H1 (cell line): Measurements from ENCODE around the gene THADA. TPM values are rescaled to one million over a fixed set of nuclear protein-coding genes. Genes with fewer than 3 reads are reported as not detected.

ENCODE experiments used
- CTCF ChIA-PET: fragments of 300-600 bp; sonication (Branson Sonifier 250); formaldehyde crosslinking; loops from one replicate; lab custom pipeline; 2021; ENCODE audit not compliant: partially characterized antibody; lab: Charles Lee
- POLR2A ChIA-PET: fragments of 300-600 bp; sonication (Branson Sonifier 250); formaldehyde crosslinking; loops from one replicate; lab custom pipeline; 2021; ENCODE audit warnings: inconsistent platforms; ENCODE audit not compliant: partially characterized antibody; lab: Charles Lee
- DNase-seq, 2 experiments: peaks; one replicate each; pipeline versions ENCODE4 v3.0.0 to v3.0.0-alpha.2; 2010 to 2022; ENCODE audit warnings: low spot score in 2 of 2, low read depth in 1 of 2, mixed read lengths in 1 of 2
- FAIRE-seq: peaks from 2 replicates; lab custom pipeline; 2011; peaks lifted over from hg19 to GRCh38; lab: Jason Lieb, UNC
- H2AFZ ChIP-seq: 2 replicates; pipeline ENCODE4 v1.8.1; 2012; ENCODE audit warnings: low read length, inconsistent platforms
- H2AK5ac ChIP-seq: 2 replicates; pipeline ENCODE4 v1.6.1; 2013; ENCODE audit warnings: low read depth, low read length
- H2BK120ac ChIP-seq: replicated peaks from 2 replicates; pipeline ENCODE3; 2013; ENCODE audit warnings: low read depth, low read length, inconsistent platforms
- H2BK12ac ChIP-seq: 2 replicates; pipeline ENCODE4 v1.6.1; 2013; ENCODE audit warnings: low read depth, low read length
- H2BK15ac ChIP-seq: 2 replicates; pipeline ENCODE4 v1.6.1; 2013; ENCODE audit warnings: low read length
- H2BK20ac ChIP-seq: 2 replicates; pipeline ENCODE4 v1.6.1; 2013; ENCODE audit warnings: low read length
- H2BK5ac ChIP-seq: 2 replicates; pipeline ENCODE4 v1.6.1; 2013; ENCODE audit warnings: low read depth, low read length
- H3K14ac ChIP-seq: 2 replicates; pipeline ENCODE4 v1.6.1; 2013; ENCODE audit warnings: inconsistent platforms; ENCODE audit not compliant: insufficient read length
- H3K18ac ChIP-seq: 2 replicates; pipeline ENCODE4 v1.6.1; 2013; ENCODE audit warnings: low read length; ENCODE audit errors: extremely low read depth
- H3K23ac ChIP-seq: 2 replicates; pipeline ENCODE4 v1.6.1; 2013; ENCODE audit warnings: inconsistent platforms; ENCODE audit not compliant: insufficient read length
- H3K23me2 ChIP-seq: 2 replicates; pipeline ENCODE4 v1.6.1; 2013; ENCODE audit warnings: low read depth, low read length
- H3K27ac ChIP-seq: 2 replicates; pipeline ENCODE4 v1.6.1; 2011; ENCODE audit warnings: low read depth, low read length, inconsistent platforms
- H3K27me3 ChIP-seq, 4 experiments: replicated peaks in 1 of 4; 1 replicate in 1 of 4; 2 replicates in 3 of 4; pipeline versions ENCODE4 v1.6.1 to v1.8.1; 2011 to 2013; ENCODE audit warnings: low read length in 3 of 4, mild to moderate bottlenecking in 3 of 4, inconsistent platforms in 2 of 4, mixed read lengths in 2 of 4, moderate library complexity in 1 of 4; ENCODE audit not compliant: control insufficient read depth in 3 of 4, insufficient read depth in 3 of 4; ENCODE audit errors: extremely low read depth in 1 of 4
- H3K36me3 ChIP-seq, 4 experiments: 2 replicates each; pipeline versions ENCODE4 v1.6.1 to v1.8.1; 2011 to 2013; ENCODE audit warnings: mild to moderate bottlenecking in 4 of 4, low read length in 3 of 4, moderate library complexity in 2 of 4, control low read depth in 1 of 4, inconsistent platforms in 1 of 4; ENCODE audit not compliant: insufficient read depth in 4 of 4, control insufficient read depth in 2 of 4
- H3K4ac ChIP-seq: replicated peaks from 2 replicates; pipeline ENCODE3; 2013; ENCODE audit warnings: low read length, low read depth, mixed read lengths, inconsistent platforms; ENCODE audit not compliant: insufficient read length
- H3K4me1 ChIP-seq, 4 experiments: replicated peaks in 1 of 4; 1 replicate in 1 of 4; 2 replicates in 3 of 4; pipeline versions ENCODE4 v1.6.1 to v1.8.1; 2011 to 2013; ENCODE audit warnings: low read length in 3 of 4, inconsistent platforms in 2 of 4, mixed read lengths in 1 of 4; ENCODE audit not compliant: insufficient read depth in 4 of 4, control insufficient read depth in 3 of 4
- H3K4me2 ChIP-seq, 2 experiments: 2 replicates each; pipeline versions ENCODE4 v1.6.1 to v1.8.1; 2011 to 2013; ENCODE audit warnings: low read depth in 2 of 2, low read length in 2 of 2, control low read depth in 1 of 2, inconsistent platforms in 1 of 2, mild to moderate bottlenecking in 1 of 2; ENCODE audit not compliant: insufficient read depth in 1 of 2
- H3K4me3 ChIP-seq, 4 experiments: fragments of 200-600, 300-600 bp in 1 of 4; sonication (generic), shearing (Covaris generic), sonication (Bioruptor Twin) in 1 of 4; 2 replicates each; pipeline versions ENCODE4 v1.5.1 to v1.8.1; 2011 to 2016; ENCODE audit warnings: low read length in 4 of 4, low read depth in 3 of 4, control low read depth in 2 of 4, inconsistent platforms in 2 of 4, mild to moderate bottlenecking in 2 of 4, mixed read lengths in 1 of 4, moderate library complexity in 1 of 4; ENCODE audit not compliant: insufficient read depth in 2 of 4; ENCODE audit errors: extremely low read depth in 1 of 4
- H3K56ac ChIP-seq: replicated peaks from 2 replicates; pipeline ENCODE3; 2013; ENCODE audit warnings: low read depth, mild to moderate bottlenecking, mixed read lengths, low read length, inconsistent platforms; ENCODE audit not compliant: insufficient read length
- H3K79me1 ChIP-seq: 2 replicates; pipeline ENCODE4 v1.6.1; 2013; ENCODE audit warnings: low read depth, low read length, control low read depth
- H3K79me2 ChIP-seq, 2 experiments: 2 replicates each; pipeline versions ENCODE4 v1.6.1 to v1.8.1; 2012 to 2013; ENCODE audit warnings: low read length in 2 of 2, mild to moderate bottlenecking in 2 of 2, inconsistent platforms in 1 of 2; ENCODE audit not compliant: insufficient read depth in 2 of 2, control insufficient read depth in 1 of 2
- H3K9ac ChIP-seq, 4 experiments: replicated peaks in 1 of 4; 1 replicate in 1 of 4; 2 replicates in 3 of 4; pipeline versions ENCODE4 v1.6.1 to v1.8.1; 2011 to 2013; ENCODE audit warnings: low read depth in 3 of 4, low read length in 3 of 4, control low read depth in 2 of 4, mild to moderate bottlenecking in 2 of 4, moderate library complexity in 2 of 4, inconsistent platforms in 1 of 4; ENCODE audit errors: extremely low read depth in 1 of 4
- H3K9me3 ChIP-seq, 2 experiments: 2 replicates each; pipeline versions ENCODE4 v1.6.1 to v1.8.1; 2012 to 2013; ENCODE audit warnings: mild to moderate bottlenecking in 2 of 2, moderate library complexity in 2 of 2, control low read depth in 1 of 2, inconsistent platforms in 1 of 2, low read depth in 1 of 2, low read length in 1 of 2, mixed read lengths in 1 of 2; ENCODE audit not compliant: insufficient read depth in 2 of 2
- H4K20me1 ChIP-seq, 2 experiments: replicated peaks in 1 of 2; 2 replicates each; pipeline versions ENCODE3 to v1.8.1; 2011 to 2013; ENCODE audit warnings: inconsistent platforms in 2 of 2, low read length in 2 of 2, mild to moderate bottlenecking in 1 of 2; ENCODE audit not compliant: insufficient read depth in 2 of 2, control insufficient read depth in 1 of 2
- H4K5ac ChIP-seq: 2 replicates; pipeline ENCODE4 v1.6.1; 2013; ENCODE audit warnings: low read length, low read depth, mixed read lengths, inconsistent platforms; ENCODE audit not compliant: insufficient read length
- H4K8ac ChIP-seq: 2 replicates; pipeline ENCODE4 v1.8.0; 2013; ENCODE audit warnings: mild to moderate bottlenecking, moderate library complexity, low read length, inconsistent platforms; ENCODE audit not compliant: insufficient read depth; ENCODE audit errors: extremely low read depth
- H4K91ac ChIP-seq: replicated peaks from 2 replicates; pipeline ENCODE3; 2013; ENCODE audit warnings: low read length, mixed read lengths, inconsistent platforms; ENCODE audit not compliant: insufficient read length
- CREB1 ChIP-seq: IDR thresholded peaks from 2 replicates; pipeline ENCODE4 v1.6.1; 2012; ENCODE audit warnings: inconsistent platforms
- CTCF ChIP-seq, 3 experiments: IDR thresholded peaks; 1 replicate in 2 of 3; 2 replicates in 1 of 3; pipeline versions ENCODE4 v1.5.1 to v1.6.1; 2011; ENCODE audit warnings: low read length in 3 of 3, mild to moderate bottlenecking in 3 of 3, inconsistent platforms in 2 of 3, low read depth in 1 of 3, moderate library complexity in 1 of 3; ENCODE audit not compliant: insufficient read depth in 1 of 3; ENCODE audit errors: control extremely low read depth in 1 of 3
- HDAC2 ChIP-seq, 2 experiments: fragments of 300-600 bp in 1 of 2; sonication (generic) in 1 of 2; IDR thresholded peaks; 2 replicates each; pipeline ENCODE4 v1.6.1; 2011 to 2012; ENCODE audit warnings: low read depth in 2 of 2, low read length in 2 of 2, mild to moderate bottlenecking in 2 of 2, moderate library complexity in 2 of 2, borderline replicate concordance in 1 of 2, inconsistent platforms in 1 of 2
- JUND ChIP-seq: IDR thresholded peaks from 2 replicates; pipeline ENCODE4 v1.6.1; 2011; ENCODE audit warnings: mild to moderate bottlenecking, improper control_type of control experiment, low read length
- RFX5 ChIP-seq: IDR thresholded peaks from 2 replicates; pipeline ENCODE4 v1.6.1; 2011; ENCODE audit warnings: low read depth, low read length, improper control_type of control experiment, borderline replicate concordance
- RNF2 ChIP-seq: fragments of 200-900, 300-1000 bp; sonication (generic); IDR thresholded peaks from 2 replicates; pipeline ENCODE4 v1.7.1; 2016; ENCODE audit warnings: borderline replicate concordance, low read depth, mild to moderate bottlenecking, antibody characterized with exemption, low read length; ENCODE audit not compliant: poor library complexity, severe bottlenecking; ENCODE audit errors: missing control alignments
- SP1 ChIP-seq: IDR thresholded peaks from 2 replicates; pipeline ENCODE4 v1.6.1; 2011; ENCODE audit warnings: low read depth, low read length
- YY1 ChIP-seq: IDR thresholded peaks from 2 replicates; pipeline ENCODE4 v1.6.1; 2011; ENCODE audit warnings: low read depth, mild to moderate bottlenecking, low read length
- WGBS, 2 experiments: shearing (Covaris generic) in 1 of 2; methylation state at CpG; one replicate each; pipeline versions ENCODE4 v1.1.6 to v1.1.7; 2013 to 2015; ENCODE audit warnings: low lambda C conversion rate in 2 of 2, mixed read lengths in 2 of 2, inconsistent platforms in 1 of 2, low coverage in 1 of 2, missing lambda C conversion rate in 1 of 2; ENCODE audit not compliant: insufficient replicate concordance in 2 of 2, insufficient coverage in 1 of 2, insufficient read length in 1 of 2; ENCODE audit errors: extremely low coverage in 1 of 2, missing lambda C conversion rate in 1 of 2; 5-methylcytosine and 5-hydroxymethylcytosine counted together
- polyA plus RNA-seq, 7 experiments: library from polyadenylated mRNA; depleted of rRNA in 3 of 7; stranded (reverse) in 5 of 7; unstranded in 2 of 7; fragments of >200 nt in 5 of 7; fragments of 200-250 nt in 2 of 7; gene quantifications; 1 replicate in 5 of 7; 2 replicates in 1 of 7; 4 replicates in 1 of 7; pipeline versions ENCODE4 v1.2.1 to v1.2.3, GENCODE V29; 2011 to 2013; ENCODE audit warnings: missing spikeins in 2 of 7, mixed read lengths in 2 of 7
- total RNA-seq: library from RNA; stranded (reverse); fragmentation: NEBNext Ultra II Directional; extraction: Animal tissue kit (Norgen Biotek cat#: 25700); gene quantifications from 2 replicates; pipeline ENCODE4 v1.2.1, GENCODE V29; 2021
- TF ChIP-seq, protein P1 (sequence below): IDR thresholded peaks from 2 replicates; pipeline ENCODE4 v1.6.1; 2011; ENCODE audit warnings: low read depth, mild to moderate bottlenecking, low read length; ENCODE audit not compliant: insufficient read depth

THADA gene
- total and polyA plus RNA-seq, 2 of the 8 experiments (the other 6 are each of a cell fraction or from before 2014, with no cell fraction given): 22.4 to 26.8 TPM

DNA sequence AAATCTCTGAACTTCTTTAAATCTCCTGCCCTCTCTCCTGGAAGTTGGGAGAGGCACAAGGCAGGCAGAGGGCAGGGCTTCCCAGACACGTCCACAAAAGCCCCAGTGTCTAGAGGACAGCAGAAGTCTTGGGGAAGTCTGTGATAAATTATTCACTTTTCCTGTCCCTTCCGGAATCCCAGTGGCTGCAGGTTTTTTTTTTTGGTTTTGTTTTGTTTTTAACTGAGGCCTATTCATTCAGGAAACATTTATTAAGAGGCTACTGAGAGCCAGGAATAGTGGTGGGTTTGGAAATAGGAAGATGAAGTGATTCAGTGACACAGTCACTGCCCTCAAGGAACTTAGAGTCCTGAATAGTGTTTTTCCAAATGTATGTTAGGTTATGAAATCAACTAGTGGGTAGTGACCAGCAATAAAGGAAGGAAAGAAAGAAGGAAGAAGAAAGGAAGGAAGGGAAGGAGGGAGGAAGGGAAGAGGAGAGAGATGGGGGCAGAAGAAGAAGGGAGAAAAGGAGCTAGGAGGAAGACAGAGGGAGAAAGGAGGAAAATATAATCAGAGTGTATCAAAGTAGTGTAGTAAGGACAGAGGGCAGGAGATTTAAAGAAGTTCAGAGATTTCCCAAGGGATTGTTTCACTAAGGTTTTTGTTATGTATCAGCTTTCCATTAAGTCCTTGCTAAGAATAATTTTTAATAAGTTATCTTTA, 270.6 kb downstream of the THADA start:
- H2BK20ac ChIP-seq: no peak overlapping the region
- CTCF ChIA-PET: interaction anchor here (0.6 to 1.3 kb wide), 2 partner anchors 85 to 160 kb away, joined by 3 read pairs; no protein-coding TSS in a partner anchor
- no peak overlapping the region for H3K9ac ChIP-seq
- H2BK15ac ChIP-seq: no peak overlapping the region
- H3K14ac ChIP-seq: no peak overlapping the region
- no peak overlapping the region for H2BK5ac ChIP-seq
- no peaks in the 10 kb centered on the region for H3K9me3 ChIP-seq
- H3K4me2 ChIP-seq: no peak overlapping the region
- FAIRE-seq: no peak
- no peaks in the 10 kb centered on the region for H3K36me3 ChIP-seq
- no peak overlapping the region for H3K4ac ChIP-seq
- POLR2A ChIA-PET: interaction anchor here (0.5 kb wide), 1 partner anchor 966 kb away, joined by 3 read pairs; no protein-coding TSS in a partner anchor
- H3K4me3 ChIP-seq: no peak overlapping the region
- H2AFZ ChIP-seq: no peak overlapping the region
- no peak overlapping the region for H2BK12ac ChIP-seq
- no peak overlapping the region for H4K8ac ChIP-seq
- no peak overlapping the region for H4K91ac ChIP-seq
- H3K79me2 ChIP-seq: no peaks in the 10 kb centered on the region
- H3K56ac ChIP-seq: no peak overlapping the region
- H2BK120ac ChIP-seq: no peak overlapping the region
- H4K5ac ChIP-seq: no peak overlapping the region
- no peaks in the 10 kb centered on the region for H4K20me1 ChIP-seq
- no peak overlapping the region for H3K18ac ChIP-seq
- no peak overlapping the region for H2AK5ac ChIP-seq
- H3K27me3 ChIP-seq: no peaks in the 10 kb centered on the region
- no peak overlapping the region for H3K27ac ChIP-seq
- WGBS, 2 experiments: 83% methylated on average over 2 of the region's 2 CpGs; no CpG with 5 or more reads in 1 of the 2 experiments
- H3K4me1 ChIP-seq: peaks cover 0 to 3% (median 0%) of the 10 kb centered on the region in 4 experiments; a peak in 4 of 7 replicates
- no peak for DNase-seq
- H3K79me1 ChIP-seq: no peaks in the 10 kb centered on the region
- no peak overlapping the region for H3K23ac ChIP-seq
- no peaks in the 10 kb centered on the region for H3K23me2 ChIP-seq
- TF ChIP-seq CREB1 (no peak), RNF2 (no peak), HDAC2 (IDR thresholded peaks at IDR 0.05; ENCODE audit: borderline replicate concordance in 1 of 2, low read depth in 2 of 2, low read length in 2 of 2) (no peak), JUND (no peak), CTCF (IDR thresholded peaks at IDR 0.05; ENCODE audit: control extremely low read depth in 1 of 3, insufficient read depth in 1 of 3, low read depth in 1 of 3, low read length in 3 of 3) (no peak), SP1 (no peak), RFX5 (no peak), YY1 (no peak)
- TF ChIP-seq, protein P1, sequence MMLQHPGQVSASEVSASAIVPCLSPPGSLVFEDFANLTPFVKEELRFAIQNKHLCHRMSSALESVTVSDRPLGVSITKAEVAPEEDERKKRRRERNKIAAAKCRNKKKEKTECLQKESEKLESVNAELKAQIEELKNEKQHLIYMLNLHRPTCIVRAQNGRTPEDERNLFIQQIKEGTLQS: no peak
